Right atrium auricular region (tissue), 2 donors: ENCODE results near the gene VWC2L. TPM values are rescaled to one million over a fixed set of nuclear protein-coding genes. Genes with fewer than 3 reads are reported as not detected.

Source experiments
- DNase-seq: peaks from one replicate; pipeline ENCODE4 v3.0.0-alpha.2; 2019; ENCODE audit warnings: low spot score
- H3K27ac ChIP-seq, 2 donors: fragments of 200-600 bp; sonication (generic); 1 replicate in 1 of 2; 2 replicates in 1 of 2; pipeline ENCODE4 v1.5.1; 2016 to 2019
- H3K27me3 ChIP-seq, 2 donors: fragments of 200-600 bp; sonication (generic); one replicate each; pipeline versions ENCODE4 v1.5.1 to v1.6.0; 2017 to 2019
- H3K36me3 ChIP-seq: fragments of 200-600 bp; sonication (generic); one replicate; pipeline ENCODE4 v1.5.1; 2016
- H3K4me1 ChIP-seq, 2 donors: fragments of 200-600 bp; sonication (generic); one replicate each; pipeline versions ENCODE4 v1.5.1 to v1.6.0; 2017 to 2019
- H3K4me3 ChIP-seq, 2 donors: fragments of 200-600 bp; sonication (generic); 1 replicate in 1 of 2; 2 replicates in 1 of 2; pipeline ENCODE4 v1.5.1; 2017 to 2019; ENCODE audit warnings: mild to moderate bottlenecking in 1 of 2, moderate library complexity in 1 of 2
- H3K9me3 ChIP-seq, 2 donors: fragments of 200-600 bp; sonication (generic); one replicate each; pipeline ENCODE4 v1.5.1; 2019
- total RNA-seq, 2 donors: library from RNA; depleted of rRNA; stranded (reverse); fragments of >200 nt; gene quantifications; one replicate each; pipeline ENCODE4 v1.1.0, GENCODE V29; 2016
- TF ChIP-seq, protein P1 (sequence below), 2 donors: fragments of 200-600 bp; sonication (generic); IDR thresholded peaks; one replicate each; pipeline ENCODE4 v1.5.1; 2019; ENCODE audit warnings: antibody characterized with exemption in 2 of 2

VWC2L gene
- total RNA-seq, 2 donors from 2014 or later: not detected

DNA sequence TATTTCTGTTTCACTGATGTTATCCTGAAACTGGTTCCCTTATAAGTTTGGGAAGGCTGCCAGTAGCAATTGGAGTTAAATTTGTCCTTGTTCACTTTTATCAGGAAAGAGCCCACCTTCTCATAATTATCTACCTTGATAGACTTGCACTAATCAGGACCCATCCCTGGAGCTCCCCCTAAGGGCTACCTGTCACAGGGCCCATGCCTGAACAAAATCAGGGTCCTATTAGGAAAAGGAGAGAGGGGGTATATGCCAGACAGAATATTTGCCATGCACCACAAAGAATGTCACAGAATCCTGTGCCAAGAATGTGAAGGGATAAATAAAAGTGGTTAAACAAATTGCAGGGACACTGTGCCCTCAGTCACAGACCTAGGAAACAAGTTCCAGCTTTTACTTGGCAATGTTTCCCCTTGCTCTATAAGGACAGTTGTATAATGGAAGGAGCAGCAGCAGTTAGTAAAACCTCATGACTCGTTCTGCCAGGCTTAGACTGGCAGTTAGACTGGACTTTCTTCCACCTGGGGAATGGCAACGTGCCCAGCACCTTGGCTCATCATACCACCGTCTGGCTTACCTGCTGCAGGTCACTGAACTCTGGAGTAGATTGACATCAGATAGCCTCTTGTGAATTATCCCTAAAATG lies 32.3 kb upstream of the VWC2L start:
- DNase-seq: no peak
- Histone ChIP-seq H3K36me3 (no peaks in the 10 kb centered on the region), H3K9me3 (no peaks in the 10 kb centered on the region), H3K27me3 (no peaks in the 10 kb centered on the region), H3K4me1 (no peaks in the 10 kb centered on the region), H3K4me3 (no peak overlapping the region), H3K27ac (no peak overlapping the region)
- TF ChIP-seq, protein P1, sequence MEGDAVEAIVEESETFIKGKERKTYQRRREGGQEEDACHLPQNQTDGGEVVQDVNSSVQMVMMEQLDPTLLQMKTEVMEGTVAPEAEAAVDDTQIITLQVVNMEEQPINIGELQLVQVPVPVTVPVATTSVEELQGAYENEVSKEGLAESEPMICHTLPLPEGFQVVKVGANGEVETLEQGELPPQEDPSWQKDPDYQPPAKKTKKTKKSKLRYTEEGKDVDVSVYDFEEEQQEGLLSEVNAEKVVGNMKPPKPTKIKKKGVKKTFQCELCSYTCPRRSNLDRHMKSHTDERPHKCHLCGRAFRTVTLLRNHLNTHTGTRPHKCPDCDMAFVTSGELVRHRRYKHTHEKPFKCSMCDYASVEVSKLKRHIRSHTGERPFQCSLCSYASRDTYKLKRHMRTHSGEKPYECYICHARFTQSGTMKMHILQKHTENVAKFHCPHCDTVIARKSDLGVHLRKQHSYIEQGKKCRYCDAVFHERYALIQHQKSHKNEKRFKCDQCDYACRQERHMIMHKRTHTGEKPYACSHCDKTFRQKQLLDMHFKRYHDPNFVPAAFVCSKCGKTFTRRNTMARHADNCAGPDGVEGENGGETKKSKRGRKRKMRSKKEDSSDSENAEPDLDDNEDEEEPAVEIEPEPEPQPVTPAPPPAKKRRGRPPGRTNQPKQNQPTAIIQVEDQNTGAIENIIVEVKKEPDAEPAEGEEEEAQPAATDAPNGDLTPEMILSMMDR (IDR thresholded peaks at IDR 0.05): no peak

DNA sequence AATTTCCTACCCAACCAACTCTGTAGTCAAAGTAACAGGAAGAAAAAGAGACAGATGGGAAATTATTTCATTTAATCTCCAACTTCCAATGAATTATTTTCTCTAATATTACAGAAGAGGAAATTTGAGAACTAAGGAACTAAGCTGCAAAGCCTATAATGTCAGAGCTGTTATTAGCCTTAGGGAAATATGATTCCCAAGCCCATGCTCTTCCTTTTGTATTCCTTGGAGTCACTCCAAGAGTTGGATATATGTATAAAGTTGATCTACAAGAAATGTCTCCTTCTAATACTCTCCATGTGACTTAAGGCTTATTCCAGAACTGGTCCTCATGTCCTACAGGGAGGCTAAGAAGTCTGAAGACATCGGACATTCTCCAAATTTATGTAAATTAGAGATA lies 31.6 kb upstream of the VWC2L start:
- no peak overlapping the region for H3K27ac ChIP-seq
- DNase-seq: no peak
- no peaks in the 10 kb centered on the region for H3K36me3 ChIP-seq
- H3K4me1 ChIP-seq: no peaks in the 10 kb centered on the region
- no peak overlapping the region for H3K4me3 ChIP-seq
- no peaks in the 10 kb centered on the region for H3K9me3 ChIP-seq
- no peaks in the 10 kb centered on the region for H3K27me3 ChIP-seq
- TF ChIP-seq, protein P1 (IDR thresholded peaks at IDR 0.05): no peak

DNA sequence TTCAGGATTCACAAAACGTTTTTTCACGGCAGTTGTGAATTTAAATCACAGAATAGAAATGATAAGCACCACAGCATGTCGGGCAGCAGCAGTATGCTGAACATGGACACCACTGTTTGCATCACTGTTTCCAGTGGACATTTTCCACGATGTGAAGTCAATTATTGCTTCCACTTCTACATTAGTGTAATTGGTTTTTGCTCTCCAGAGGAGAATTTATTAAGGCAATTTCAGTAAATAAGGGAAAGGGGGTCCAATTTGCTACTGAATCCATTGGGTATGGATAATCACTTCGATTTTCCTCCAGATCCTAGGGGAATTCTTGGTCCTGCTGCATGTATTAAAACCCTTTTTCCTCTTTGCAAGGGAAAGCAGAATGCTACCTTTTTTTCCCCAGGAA lies 30.2 kb upstream of the VWC2L start:
- no peak for DNase-seq

DNA sequence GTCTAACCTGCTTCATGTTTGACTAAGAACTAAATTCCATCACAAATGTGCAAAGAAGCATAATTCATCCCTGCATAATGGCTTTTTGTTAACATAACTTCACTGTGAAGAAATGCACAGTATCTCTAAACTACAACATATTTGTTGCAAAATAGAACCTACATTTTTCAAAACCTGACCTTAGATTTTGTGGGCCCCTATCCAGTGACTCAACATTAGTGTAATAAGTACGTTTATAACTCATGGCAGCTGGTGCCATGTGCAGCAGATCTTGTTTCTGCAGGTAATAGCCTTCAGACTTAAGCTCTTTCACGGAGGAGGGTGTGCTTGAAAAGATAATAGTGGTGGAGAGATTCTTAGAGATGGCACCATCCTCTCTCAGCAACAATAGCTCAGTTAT lies 28.6 kb upstream of the VWC2L start:
- H3K4me3 ChIP-seq: no peak overlapping the region
- H3K27me3 ChIP-seq: no peaks in the 10 kb centered on the region
- H3K36me3 ChIP-seq: no peaks in the 10 kb centered on the region
- TF ChIP-seq, protein P1 (IDR thresholded peaks at IDR 0.05): no peak
- H3K4me1 ChIP-seq: no peaks in the 10 kb centered on the region
- H3K9me3 ChIP-seq: no peaks in the 10 kb centered on the region
- H3K27ac ChIP-seq: no peak overlapping the region
- no peak for DNase-seq

More for the DNA sequence above, 30.2 kb upstream of the VWC2L start:
- H3K36me3 ChIP-seq: no peaks in the 10 kb centered on the region
- H3K27ac ChIP-seq: no peak overlapping the region
- H3K4me3 ChIP-seq: no peak overlapping the region
- H3K27me3 ChIP-seq: no peaks in the 10 kb centered on the region
- TF ChIP-seq, protein P1 (IDR thresholded peaks at IDR 0.05): no peak
- no peaks in the 10 kb centered on the region for H3K4me1 ChIP-seq
- no peaks in the 10 kb centered on the region for H3K9me3 ChIP-seq

DNA sequence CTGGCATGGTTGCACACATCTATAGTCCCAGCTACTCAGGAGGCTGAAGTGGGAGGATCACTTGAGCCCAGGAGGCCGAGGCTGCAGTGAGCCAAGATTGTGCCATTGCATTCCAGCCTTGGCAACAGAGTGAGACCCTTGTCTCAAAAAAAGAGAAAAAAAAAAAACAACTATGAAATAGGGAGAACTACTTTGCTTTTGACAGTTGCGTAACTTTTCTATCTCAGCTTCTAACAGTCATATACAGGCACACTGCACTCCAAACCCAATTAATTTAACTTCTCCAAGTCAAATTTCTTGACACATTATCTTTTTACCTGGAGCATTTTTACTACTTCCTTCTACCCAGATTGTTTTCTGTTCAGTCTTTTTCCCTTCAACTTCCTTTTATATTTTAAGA lies 24.1 kb upstream of the VWC2L start:
- no peaks in the 10 kb centered on the region for H3K9me3 ChIP-seq
- H3K27ac ChIP-seq: no peak overlapping the region
- H3K36me3 ChIP-seq: no peaks in the 10 kb centered on the region
- TF ChIP-seq, protein P1 (IDR thresholded peaks at IDR 0.05): no peak
- no peaks in the 10 kb centered on the region for H3K4me1 ChIP-seq
- DNase-seq: no peak
- H3K4me3 ChIP-seq: no peak overlapping the region
- no peaks in the 10 kb centered on the region for H3K27me3 ChIP-seq

DNA sequence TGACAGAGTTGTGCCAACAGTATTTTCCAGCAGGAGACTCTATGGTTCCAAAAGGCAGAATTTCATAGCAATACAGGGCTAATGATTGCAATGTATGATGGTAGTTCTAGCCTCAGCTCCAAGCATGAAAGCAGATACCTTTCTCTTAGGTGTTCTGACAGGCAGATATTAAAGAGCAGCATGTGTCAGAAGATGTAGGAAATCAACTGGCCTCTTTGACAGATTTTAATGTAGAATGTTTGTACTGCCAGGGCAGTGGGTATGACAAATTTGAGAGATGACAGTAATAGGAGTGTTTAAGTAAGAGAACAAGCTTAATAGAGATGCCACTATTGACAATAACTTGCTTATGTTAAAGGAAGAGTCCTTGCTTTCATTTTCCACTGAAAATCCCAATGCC lies 21.5 kb upstream of the VWC2L start:
- Histone ChIP-seq H3K4me1 (no peaks in the 10 kb centered on the region), H3K36me3 (no peaks in the 10 kb centered on the region), H3K27ac (no peak overlapping the region), H3K4me3 (no peak overlapping the region), H3K9me3 (no peaks in the 10 kb centered on the region), H3K27me3 (no peaks in the 10 kb centered on the region)
- TF ChIP-seq, protein P1 (IDR thresholded peaks at IDR 0.05): no peak
- no peak for DNase-seq
